Duodenal mucosa (tissue), 2 donors: ENCODE data around the gene RCC1.
A peak's percentile ranks its signal among the peaks of the same experiment; 100 is the strongest.
"Not testable (repeated sequence)": the region's sequence is repeated elsewhere in the genome, so short reads cannot be mapped to it uniquely, and the experiment has no call there.

Experiments used
- H3K27ac ChIP-seq: one replicate; pipeline ENCODE4 v1.7.0; 2013; ENCODE audit warnings: low read depth, low read length
- H3K27me3 ChIP-seq, 2 donors: one replicate each; pipeline ENCODE4 v1.7.0; 2013; ENCODE audit warnings: low read length in 2 of 2, control low read depth in 1 of 2; ENCODE audit not compliant: insufficient read depth in 2 of 2, control insufficient read depth in 1 of 2
- H3K36me3 ChIP-seq, 2 donors: one replicate each; pipeline ENCODE4 v1.7.0; 2013; ENCODE audit warnings: low read length in 2 of 2, control low read depth in 1 of 2; ENCODE audit not compliant: insufficient read depth in 2 of 2, control insufficient read depth in 1 of 2
- H3K4me1 ChIP-seq, 2 donors: one replicate each; pipeline ENCODE4 v1.7.0; 2013; ENCODE audit warnings: low read length in 2 of 2, control low read depth in 1 of 2; ENCODE audit not compliant: insufficient read depth in 2 of 2, control insufficient read depth in 1 of 2
- H3K4me3 ChIP-seq, 2 donors: one replicate each; pipeline ENCODE4 v1.7.0; 2013; ENCODE audit warnings: low read length in 2 of 2, low read depth in 1 of 2
- H3K9ac ChIP-seq, 2 donors: one replicate each; pipeline ENCODE4 v1.7.0; 2013; ENCODE audit warnings: low read length in 2 of 2, low read depth in 1 of 2
- H3K9me3 ChIP-seq, 2 donors: one replicate each; pipeline ENCODE4 v1.7.0; 2013; ENCODE audit warnings: low read length in 2 of 2, control low read depth in 1 of 2; ENCODE audit not compliant: control insufficient read depth in 1 of 2

Gene RCC1

DNA sequence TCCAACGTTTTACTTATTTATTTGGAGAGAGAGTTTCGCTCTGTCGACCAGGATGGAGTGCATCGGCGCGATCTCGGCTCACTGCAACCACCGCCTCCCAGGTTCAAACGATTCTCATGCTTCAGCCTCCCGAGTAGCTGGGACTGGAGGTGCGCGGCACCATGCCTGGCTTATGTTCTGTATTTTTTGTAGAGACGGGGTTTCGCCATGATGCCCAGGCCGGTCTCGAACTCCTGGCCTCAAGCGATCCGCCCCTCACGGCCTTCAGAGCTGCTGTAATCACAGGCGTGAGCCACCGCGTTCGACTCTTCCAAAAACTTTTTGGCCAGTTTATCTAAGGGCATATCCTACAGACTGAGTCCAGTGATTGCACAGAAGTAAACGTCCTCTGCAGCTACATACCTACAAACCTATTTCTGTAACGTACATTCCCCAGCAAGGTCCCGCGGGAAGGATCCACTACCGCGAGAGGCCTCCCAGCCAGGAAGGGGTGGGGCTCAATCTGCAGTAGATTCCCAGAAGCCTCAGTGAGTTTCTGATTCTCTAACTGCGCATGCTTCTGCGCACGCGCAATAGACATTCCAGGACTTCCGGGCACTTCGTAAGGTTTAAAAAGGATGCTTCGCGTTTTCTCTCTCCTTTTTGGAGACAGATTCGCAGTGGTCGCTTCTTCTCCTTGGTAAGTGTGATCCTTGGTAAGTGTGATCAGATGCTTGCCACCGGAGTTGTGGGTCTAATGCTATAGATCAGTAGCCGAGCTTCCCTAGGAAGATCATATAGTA, at the start of gene RCC1:
Gene RCC1 (plus strand): TSS at position 638 of the 782 bp plus-strand sequence. CDS start 23,824 bp downstream, outside the sequence.
- Histone ChIP-seq H3K9me3 (no peaks in the 10 kb centered on the region), H3K4me3 (peak within 1 kb of the TSS; percentile 84 to 87), H3K27ac (peak within 1 kb of the TSS; percentile 76), H3K36me3 (peaks cover 31 to 33% of the 10 kb centered on the region in 2 donors), H3K27me3 (no peaks in the 10 kb centered on the region), H3K9ac (peak within 1 kb of the TSS; percentile 83 to 93), H3K4me1 (peaks cover 34 to 57% of the 10 kb centered on the region in 2 donors)

- peaks cover 0 to 8% of the 10 kb centered on the region in 2 donors for H3K4me1 ChIP-seq
- H3K36me3 ChIP-seq = peaks cover 4 to 15% of the 10 kb centered on the region in 2 donors
- H3K9ac ChIP-seq = no peak overlapping the region
- H3K27ac ChIP-seq = no peak overlapping the region
- no peaks in the 10 kb centered on the region for H3K9me3 ChIP-seq
- no peak overlapping the region for H3K4me3 ChIP-seq
- no peaks in the 10 kb centered on the region for H3K27me3 ChIP-seq
Measured at GRCh38 chr1:28456078-28456477, 49.8 kb upstream of the RCC1 start.

DNA sequence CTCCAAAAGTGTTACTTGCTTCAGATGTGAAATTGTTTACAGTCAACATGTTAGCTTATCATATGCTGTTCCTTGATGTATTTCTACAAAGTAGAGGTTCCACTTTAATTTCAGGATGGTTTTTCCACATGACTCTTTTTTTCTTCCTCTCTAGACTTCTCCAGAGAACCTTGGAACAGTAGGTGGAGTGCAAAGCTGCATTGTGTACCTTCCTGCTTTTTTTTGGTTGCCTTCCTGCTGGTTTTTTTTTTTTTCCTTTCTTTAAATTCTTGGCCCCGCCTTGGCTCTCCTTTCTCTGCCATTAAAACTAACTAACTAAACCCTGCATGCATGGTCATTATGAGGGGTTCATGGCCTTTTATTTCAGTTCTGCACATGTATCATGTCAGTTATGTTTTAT, 48.2 kb upstream of the RCC1 start:
- Histone ChIP-seq H3K4me3 (no peak overlapping the region), H3K9ac (no peak overlapping the region), H3K9me3 (no peaks in the 10 kb centered on the region), H3K4me1 (peaks cover 0 to 8% of the 10 kb centered on the region in 2 donors), H3K36me3 (peaks cover 7 to 11% of the 10 kb centered on the region in 2 donors), H3K27me3 (no peaks in the 10 kb centered on the region), H3K27ac (no peak overlapping the region)

GRCh38 chr1:28458237-28459228, 47.3 kb upstream of the RCC1 start:
- no peaks in the 10 kb centered on the region for H3K27me3 ChIP-seq
- no peak overlapping the region for H3K9ac ChIP-seq
- H3K9me3 ChIP-seq = no peaks in the 10 kb centered on the region
- no peak overlapping the region for H3K27ac ChIP-seq
- H3K4me3 ChIP-seq = no peak overlapping the region
- peaks cover 10 to 11% of the 10 kb centered on the region in 2 donors for H3K36me3 ChIP-seq
- H3K4me1 ChIP-seq = peaks cover 0 to 8% of the 10 kb centered on the region in 2 donors

DNA sequence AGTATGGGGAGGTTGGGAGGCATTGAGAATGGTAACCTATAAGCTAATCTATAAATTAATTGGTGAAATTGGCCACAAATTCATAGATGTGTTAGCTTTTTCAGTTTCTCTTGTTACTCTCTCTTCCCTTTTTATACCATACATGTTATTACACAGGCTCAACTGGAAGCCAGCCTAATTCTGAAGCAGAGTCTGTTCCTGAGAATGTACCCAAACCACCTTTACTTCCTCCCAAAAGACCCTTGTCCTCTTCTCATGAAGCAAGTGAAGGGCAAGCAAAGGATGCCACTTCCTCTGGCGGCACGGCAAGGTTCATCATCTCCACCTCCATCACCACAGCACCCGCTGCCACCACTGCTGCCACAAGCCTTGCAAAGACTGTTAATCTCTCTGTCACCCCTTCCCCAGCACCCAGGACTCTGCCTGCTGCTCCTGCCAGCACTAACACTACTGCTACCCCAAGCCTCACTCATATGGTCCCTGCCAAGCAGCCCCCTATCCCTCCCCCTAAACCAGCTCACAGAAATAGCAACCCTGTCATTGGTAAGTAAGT, 39.5 kb upstream of the RCC1 start:
- Histone ChIP-seq H3K9ac (no peak overlapping the region), H3K36me3 (peaks cover 25 to 28% of the 10 kb centered on the region in 2 donors), H3K9me3 (no peaks in the 10 kb centered on the region)

DNA sequence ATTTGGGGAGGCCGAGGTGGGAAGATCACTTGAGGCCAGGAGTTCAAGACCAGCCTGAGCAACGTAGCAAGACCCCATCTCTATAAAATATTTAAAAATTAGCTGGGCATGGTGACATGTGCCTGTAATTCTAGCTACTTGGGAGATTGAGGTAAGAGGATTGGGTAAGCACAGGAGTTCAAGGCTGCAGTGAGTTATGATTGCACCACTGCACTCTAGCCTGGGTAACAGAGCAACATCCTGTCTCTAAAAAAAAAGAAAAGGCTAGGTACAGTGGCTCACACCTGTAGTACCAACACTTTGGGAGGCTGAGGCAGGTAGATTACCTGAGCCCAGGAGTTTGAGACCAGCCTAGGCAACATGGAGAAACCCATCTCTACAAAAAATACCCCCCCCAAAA, 35.7 kb upstream of the RCC1 start:
- Histone ChIP-seq H3K9ac (no peak overlapping the region), H3K4me1 (no peaks in the 10 kb centered on the region), H3K9me3 (no peaks in the 10 kb centered on the region), H3K4me3 (no peak overlapping the region), H3K27me3 (no peaks in the 10 kb centered on the region), H3K27ac (no peak overlapping the region), H3K36me3 (peaks cover 23 to 36% of the 10 kb centered on the region in 2 donors)

More for the DNA sequence above, 39.5 kb upstream of the RCC1 start:
- Histone ChIP-seq H3K27me3 (no peaks in the 10 kb centered on the region), H3K4me1 (no peaks in the 10 kb centered on the region), H3K4me3 (no peak overlapping the region), H3K27ac (no peak overlapping the region)

DNA sequence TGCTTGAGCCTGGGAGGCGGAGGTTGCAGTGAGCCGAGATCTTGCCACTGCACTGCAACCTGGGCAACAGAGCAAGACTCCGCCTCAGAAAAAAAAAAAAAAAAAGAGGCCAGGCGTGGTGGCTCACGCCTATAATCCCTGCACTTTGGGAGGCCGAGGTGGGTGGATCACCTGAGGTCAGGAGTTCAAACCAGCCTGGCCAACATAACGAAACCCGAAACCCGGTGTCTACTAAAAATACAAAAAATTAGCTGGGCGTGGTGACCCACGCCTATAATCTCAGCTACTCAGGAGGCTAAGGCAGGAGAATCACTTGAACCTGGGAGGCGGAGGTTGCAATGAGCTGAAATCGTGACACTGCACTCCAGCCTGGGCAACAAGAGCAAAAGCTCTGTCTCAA, 26.3 kb upstream of the RCC1 start:
- not testable (repeated sequence) for H3K27ac ChIP-seq, H3K9ac ChIP-seq, H3K27me3 ChIP-seq, H3K9me3 ChIP-seq, H3K4me3 ChIP-seq, H3K4me1 ChIP-seq
- peaks cover 8 to 49% of the 10 kb centered on the region in 2 donors for H3K36me3 ChIP-seq

DNA sequence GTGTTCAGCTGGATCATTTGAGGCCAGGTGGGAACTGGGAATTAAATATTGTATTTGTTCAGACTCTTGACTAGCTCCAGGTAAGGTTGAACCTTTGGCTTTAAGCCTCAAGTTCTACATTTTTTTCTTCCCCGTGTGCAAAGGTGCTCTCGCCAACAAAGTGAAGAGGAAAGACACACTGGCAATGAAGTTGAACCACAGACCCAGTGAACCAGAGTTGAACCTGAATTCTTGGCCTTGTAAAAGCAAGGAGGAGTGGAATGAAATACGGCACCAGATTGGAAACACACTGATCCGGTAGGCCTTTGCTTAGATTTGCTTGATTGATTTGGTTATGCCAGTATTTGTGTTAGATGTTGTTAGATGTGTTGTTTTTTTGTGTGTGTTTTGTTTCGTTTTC, 25.5 kb upstream of the RCC1 start:
- Histone ChIP-seq H3K9ac (no peak overlapping the region), H3K27me3 (no peaks in the 10 kb centered on the region), H3K9me3 (no peaks in the 10 kb centered on the region), H3K4me1 (no peaks in the 10 kb centered on the region), H3K27ac (no peak overlapping the region), H3K4me3 (no peak overlapping the region), H3K36me3 (peaks cover 8 to 49% of the 10 kb centered on the region in 2 donors)

GRCh38 chr1:28482138-28482537, 23.7 kb upstream of the RCC1 start:
- no peaks in the 10 kb centered on the region for H3K4me1 ChIP-seq

More at GRCh38 chr1:28482138-28482537, 23.7 kb upstream of the RCC1 start:
- no peak overlapping the region for H3K4me3 ChIP-seq
- H3K27ac ChIP-seq = no peak overlapping the region
- H3K36me3 ChIP-seq = peaks cover 8 to 48% of the 10 kb centered on the region in 2 donors
- no peak overlapping the region for H3K9ac ChIP-seq
- H3K27me3 ChIP-seq = no peaks in the 10 kb centered on the region
- no peaks in the 10 kb centered on the region for H3K9me3 ChIP-seq
